MM.1S (cell line): ENCODE data around the gene OR9Q1.

Source experiments
- DNase-seq: peaks from one replicate; pipeline ENCODE4 v3.0.0-alpha.2; 2015
- H2AFZ ChIP-seq: fragments of 300-600 bp; sonication (generic); 2 replicates; pipeline ENCODE4 v1.6.0; 2016; ENCODE audit warnings: antibody characterized with exemption, low read length
- H3F3A ChIP-seq: fragments of 300-600 bp; sonication (generic); 2 replicates; pipeline ENCODE4 v1.6.1; 2016; ENCODE audit warnings: mild to moderate bottlenecking, antibody characterized with exemption, low read length, moderate library complexity, mixed read lengths; ENCODE audit not compliant: insufficient read depth
- H3K27ac ChIP-seq: fragments of 300-600 bp; sonication (generic); 2 replicates; pipeline ENCODE4 v1.5.1; 2016; ENCODE audit warnings: mild to moderate bottlenecking, low read length
- H3K27me3 ChIP-seq: fragments of 300-600 bp; sonication (generic); replicated peaks from 2 replicates; pipeline ENCODE4 v1.6.0; 2016; ENCODE audit warnings: low read length; ENCODE audit not compliant: insufficient read depth
- H3K36me3 ChIP-seq: fragments of 300-600 bp; sonication (generic); replicated peaks from 2 replicates; pipeline ENCODE4 v1.6.1; 2016; ENCODE audit warnings: mild to moderate bottlenecking, low read length, mixed read lengths; ENCODE audit not compliant: insufficient read depth
- H3K4me1 ChIP-seq: fragments of 300-600 bp; sonication (generic); 2 replicates; pipeline ENCODE4 v1.6.1; 2016; ENCODE audit warnings: low read length, mixed read lengths
- H3K4me2 ChIP-seq: fragments of 300-600 bp; sonication (generic); 2 replicates; pipeline ENCODE4 v1.6.0; 2016; ENCODE audit warnings: low read depth, low read length
- H3K4me3 ChIP-seq: fragments of 300-600 bp; sonication (generic); 2 replicates; pipeline ENCODE4 v1.5.1; 2016; ENCODE audit warnings: low read length, mixed read lengths
- H3K79me2 ChIP-seq: fragments of 300-600 bp; sonication (generic); 2 replicates; pipeline ENCODE4 v1.6.1; 2016; ENCODE audit warnings: mixed run types, low read length, mixed read lengths
- H3K9ac ChIP-seq: fragments of 300-600 bp; sonication (generic); 2 replicates; pipeline ENCODE4 v1.6.1; 2016; ENCODE audit warnings: low read length, mixed read lengths
- H3K9me2 ChIP-seq: fragments of 300-600 bp; sonication (generic); replicated peaks from 2 replicates; pipeline ENCODE4 v1.6.1; 2016; ENCODE audit warnings: mild to moderate bottlenecking, low read length, mixed read lengths; ENCODE audit not compliant: insufficient read depth
- H3K9me3 ChIP-seq: fragments of 300-600 bp; sonication (generic); replicated peaks from 2 replicates; pipeline ENCODE4 v1.6.1; 2016; ENCODE audit warnings: mild to moderate bottlenecking, low read length, mixed read lengths; ENCODE audit not compliant: insufficient read depth
- H4K20me1 ChIP-seq: fragments of 300-600 bp; sonication (generic); 2 replicates; pipeline ENCODE4 v1.6.1; 2016; ENCODE audit warnings: mild to moderate bottlenecking, low read length, moderate library complexity, mixed read lengths; ENCODE audit not compliant: insufficient read depth
- CTCF ChIP-seq: fragments of 300-600 bp; sonication (generic); IDR thresholded peaks from 2 replicates; pipeline ENCODE4 v1.5.1; 2016; ENCODE audit warnings: antibody characterized with exemption, low read length, mixed read lengths
- EZH2 ChIP-seq: fragments of 300-600 bp; sonication (generic); optimal IDR thresholded peaks from 2 replicates; pipeline ENCODE3; 2017; ENCODE audit warnings: low read depth, mild to moderate bottlenecking, antibody characterized with exemption, low read length, mixed read lengths
- EZH2phosphoT487 ChIP-seq: fragments of 300-600 bp; sonication (generic); IDR thresholded peaks from 2 replicates; pipeline ENCODE4 v1.6.1; 2018; ENCODE audit warnings: antibody characterized with exemption, low read length

Gene OR9Q1

GRCh38 chr11:58030653-58031052, 7.0 kb downstream of the OR9Q1 start, which contains the start of gene OR6Q1:
Gene OR6Q1 (plus strand): TSS chr11:58030953. CDS start chr11:58030953, 0 bp downstream.
- Histone ChIP-seq H3K27ac (no peak within 1 kb of the TSS), H2AFZ (no peak within 1 kb of the TSS), H3F3A (no peaks in the 10 kb centered on the region), H3K36me3 (no peaks in the 10 kb centered on the region), H3K4me2 (no peak within 1 kb of the TSS), H3K9ac (no peak within 1 kb of the TSS), H3K27me3 (no peaks in the 10 kb centered on the region), H3K9me2 (no peaks in the 10 kb centered on the region), H3K79me2 (no peaks in the 10 kb centered on the region), H3K4me1 (no peaks in the 10 kb centered on the region), H4K20me1 (no peaks in the 10 kb centered on the region), H3K4me3 (no peak within 1 kb of the TSS), H3K9me3 (no peaks in the 10 kb centered on the region)
- TF ChIP-seq EZH2phosphoT487: no peak
- TF ChIP-seq CTCF: no peak
- no peak for TF ChIP-seq EZH2
- no peak for DNase-seq

- H4K20me1 ChIP-seq: no peaks in the 10 kb centered on the region
- no peaks in the 10 kb centered on the region for H3K4me1 ChIP-seq
- H3K27me3 ChIP-seq: no peaks in the 10 kb centered on the region
- TF ChIP-seq CTCF: no peak
- no peak for TF ChIP-seq EZH2phosphoT487
- no peak for TF ChIP-seq EZH2
- H3F3A ChIP-seq: no peaks in the 10 kb centered on the region
- no peaks in the 10 kb centered on the region for H3K9me2 ChIP-seq
- H3K36me3 ChIP-seq: no peaks in the 10 kb centered on the region
- DNase-seq: no peak
- no peaks in the 10 kb centered on the region for H3K9me3 ChIP-seq
- no peak overlapping the region for H3K4me3 ChIP-seq
- H3K79me2 ChIP-seq: no peaks in the 10 kb centered on the region
- H3K4me2 ChIP-seq: no peak overlapping the region
- no peak overlapping the region for H3K9ac ChIP-seq
- H2AFZ ChIP-seq: no peak overlapping the region
- no peak overlapping the region for H3K27ac ChIP-seq
Measured at GRCh38 chr11:58034471-58034870, 10.8 kb downstream of the OR9Q1 start.

GRCh38 chr11:58039589-58039988, 15.9 kb downstream of the OR9Q1 start:
- H3K4me1 ChIP-seq: no peaks in the 10 kb centered on the region
- no peaks in the 10 kb centered on the region for H4K20me1 ChIP-seq
- H3K9me3 ChIP-seq: no peaks in the 10 kb centered on the region
- TF ChIP-seq EZH2phosphoT487 (no peak), CTCF (no peak), EZH2 (no peak)
- H3K9ac ChIP-seq: no peak overlapping the region
- H3K36me3 ChIP-seq: no peaks in the 10 kb centered on the region
- no peaks in the 10 kb centered on the region for H3K9me2 ChIP-seq
- H2AFZ ChIP-seq: no peak overlapping the region
- no peaks in the 10 kb centered on the region for H3K27me3 ChIP-seq
- H3K4me2 ChIP-seq: no peak overlapping the region
- H3K4me3 ChIP-seq: no peak overlapping the region
- no peak for DNase-seq
- H3K79me2 ChIP-seq: no peaks in the 10 kb centered on the region
- no peak overlapping the region for H3K27ac ChIP-seq
- no peaks in the 10 kb centered on the region for H3F3A ChIP-seq
